WTC11 (cell line): ENCODE data around the gene DRC3. TPM values are rescaled to one million over a fixed set of nuclear protein-coding genes. Genes with fewer than 3 reads are reported as not detected.

Experiments used
- ATAC-seq: fragments of 200-7000 bp; cut with Tn5 transposase; 2 replicates; pipeline ENCODE4 v1.10.0; 2021; ENCODE audit warnings: mild to moderate bottlenecking, moderate library complexity
- CTCF ChIA-PET: fragments of 300-600 bp; sonication (Branson Sonifier 250); formaldehyde crosslinking; loops from one replicate; lab custom pipeline; 2021; ENCODE audit warnings: antibody characterized with exemption; lab: Charles Lee
- POLR2A ChIA-PET: fragments of 350-600 bp; sonication (Branson Sonifier 250); formaldehyde crosslinking; loops from one replicate; lab custom pipeline; 2021; ENCODE audit warnings: antibody characterized with exemption; lab: Charles Lee
- DNase-seq: peaks from one replicate; pipeline ENCODE4 v3.0.0; 2021; ENCODE audit warnings: low spot score
- H3K27ac Mint-ChIP-seq: 2 replicates; pipeline ENCODE4 v1.8.0; 2021; ENCODE audit warnings: mixed read lengths
- H3K27me3 Mint-ChIP-seq: 2 replicates; pipeline ENCODE4 v1.8.0; 2021; ENCODE audit warnings: low read depth, mild to moderate bottlenecking, moderate library complexity, mixed read lengths
- H3K36me3 Mint-ChIP-seq: 2 replicates; pipeline ENCODE4 v1.8.0; 2021; ENCODE audit warnings: mixed read lengths
- H3K4me1 Mint-ChIP-seq: 2 replicates; pipeline ENCODE4 v1.8.0; 2022; ENCODE audit warnings: mixed read lengths
- H3K4me3 Mint-ChIP-seq: 2 replicates; pipeline ENCODE4 v1.8.0; 2021; ENCODE audit warnings: mild to moderate bottlenecking, moderate library complexity, mixed read lengths
- H3K9me3 Mint-ChIP-seq: 2 replicates; pipeline ENCODE4 v1.8.0; 2021; ENCODE audit warnings: mixed read lengths
- ESRRA ChIP-seq: sonication (generic); formaldehyde crosslinking; IDR thresholded peaks from 2 replicates; pipeline ENCODE4 v1.8.1; 2022; ENCODE audit warnings: mild to moderate bottlenecking, missing genetic modification reagents, borderline replicate concordance
- FOXK1 ChIP-seq: sonication (generic); formaldehyde crosslinking; IDR thresholded peaks from 2 replicates; pipeline ENCODE4 v1.8.0; 2022; ENCODE audit warnings: mild to moderate bottlenecking, moderate library complexity, missing genetic modification reagents
- GTF2I ChIP-seq: fragments of 250-450 bp; sonication (Bioruptor Pico); conservative IDR thresholded peaks from 2 replicates; pipeline ENCODE4 v1.4.0; 2021; ENCODE audit warnings: mild to moderate bottlenecking
- IRF2 ChIP-seq: sonication (generic); formaldehyde crosslinking; IDR thresholded peaks from 2 replicates; pipeline ENCODE4 v1.8.0; 2022; ENCODE audit warnings: low read depth, missing genetic modification reagents, borderline replicate concordance
- NR1H2 ChIP-seq: sonication (generic); formaldehyde crosslinking; IDR thresholded peaks from 2 replicates; pipeline ENCODE4 v1.9.0; 2021; ENCODE audit warnings: mild to moderate bottlenecking, moderate library complexity, missing genetic modification reagents
- NR2C2 ChIP-seq: sonication (generic); formaldehyde crosslinking; IDR thresholded peaks from 2 replicates; pipeline ENCODE4 v1.8.0; 2022; ENCODE audit warnings: mild to moderate bottlenecking, missing genetic modification reagents
- SOX15 ChIP-seq: fragments of 250-450 bp; sonication (Bioruptor Pico); IDR thresholded peaks from 2 replicates; pipeline ENCODE4 v1.9.0; 2021; ENCODE audit warnings: mild to moderate bottlenecking
- SP1 ChIP-seq: sonication (generic); formaldehyde crosslinking; conservative IDR thresholded peaks from 2 replicates; pipeline ENCODE4 v1.8.1; 2022; ENCODE audit warnings: missing genetic modification reagents
- TEAD4 ChIP-seq: sonication (generic); formaldehyde crosslinking; IDR thresholded peaks from 2 replicates; pipeline ENCODE4 v1.8.0; 2022; ENCODE audit warnings: mild to moderate bottlenecking, missing genetic modification reagents
- TP53 ChIP-seq: sonication (generic); formaldehyde crosslinking; IDR thresholded peaks from 2 replicates; pipeline ENCODE4 v1.8.1; 2023; ENCODE audit warnings: mild to moderate bottlenecking, missing genetic modification reagents
- ZNF138 ChIP-seq: sonication (generic); formaldehyde crosslinking; conservative IDR thresholded peaks from 2 replicates; pipeline ENCODE4 v1.8.1; 2022; ENCODE audit warnings: mild to moderate bottlenecking, moderate library complexity, missing genetic modification reagents
- ZNF396 ChIP-seq: fragments of 250-450 bp; sonication (Bioruptor Pico); IDR thresholded peaks from 2 replicates; pipeline ENCODE4 v1.8.0; 2021; ENCODE audit warnings: mild to moderate bottlenecking, moderate library complexity, borderline replicate concordance
- ZNF671 ChIP-seq: fragments of 250-450 bp; sonication (Bioruptor Pico); IDR thresholded peaks from 2 replicates; pipeline ENCODE4 v1.8.0; 2021; ENCODE audit warnings: mild to moderate bottlenecking
- total RNA-seq: library from RNA; stranded (reverse); gene quantifications from 3 replicates; pipeline ENCODE4 v1.2.3, GENCODE V29; 2021
- TF ChIP-seq, protein P1 (sequence below): sonication (generic); formaldehyde crosslinking; IDR thresholded peaks from 2 replicates; pipeline ENCODE4 v1.8.0; 2022; ENCODE audit warnings: mild to moderate bottlenecking, missing genetic modification reagents
- TF ChIP-seq, protein P2 (sequence below): sonication (generic); formaldehyde crosslinking; IDR thresholded peaks from 2 replicates; pipeline ENCODE4 v1.8.1; 2023; ENCODE audit warnings: mild to moderate bottlenecking, missing genetic modification reagents
- TF ChIP-seq, protein P3 (sequence below): sonication (generic); formaldehyde crosslinking; IDR thresholded peaks from 2 replicates; pipeline ENCODE4 v1.8.0; 2022; ENCODE audit warnings: mild to moderate bottlenecking, missing genetic modification reagents
- TF ChIP-seq, protein P4 (sequence below): sonication (generic); formaldehyde crosslinking; IDR thresholded peaks from 2 replicates; pipeline ENCODE4 v1.8.0; 2022; ENCODE audit warnings: mild to moderate bottlenecking, missing genetic modification reagents
- TF ChIP-seq, protein P5 (sequence below): fragments of 250-450 bp; sonication (Bioruptor Pico); IDR thresholded peaks from 2 replicates; pipeline ENCODE4 v1.9.0; 2021; ENCODE audit warnings: mild to moderate bottlenecking
- TF ChIP-seq, protein P6 (sequence below): sonication (generic); formaldehyde crosslinking; IDR thresholded peaks from 2 replicates; pipeline ENCODE4 v1.8.0; 2022; ENCODE audit warnings: missing genetic modification reagents
- TF ChIP-seq, protein P7 (sequence below): fragments of 250-450 bp; sonication (Bioruptor Pico); IDR thresholded peaks from 2 replicates; pipeline ENCODE4 v1.9.0; 2021; ENCODE audit warnings: moderate library complexity, mild to moderate bottlenecking, inconsistent platforms, borderline replicate concordance

DRC3 gene
- total RNA-seq, 1 experiment from 2014 or later: 0.42 TPM

DNA sequence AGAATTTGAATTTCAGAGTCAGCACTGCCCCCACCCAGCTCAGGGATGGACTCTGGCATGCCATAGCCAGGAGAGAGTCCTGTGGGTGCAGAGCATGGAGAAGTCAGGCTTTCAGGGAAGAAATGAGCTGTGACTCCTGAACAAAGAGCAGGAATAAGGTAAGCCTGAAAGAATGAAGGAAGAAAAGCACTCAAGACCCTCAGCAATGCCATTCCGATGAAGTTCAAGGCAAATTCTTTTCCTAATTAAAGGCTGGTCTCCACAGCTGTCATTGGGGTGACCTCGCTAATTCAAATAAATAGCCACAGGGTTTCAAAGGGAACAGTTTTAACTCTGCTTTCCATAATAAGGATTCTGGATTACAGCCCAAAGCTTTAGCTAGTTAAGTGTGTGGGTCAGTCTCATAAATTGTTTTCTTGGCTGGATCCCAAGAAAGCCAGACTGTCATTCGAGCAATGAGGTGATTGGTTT, 32.2 kb upstream of the DRC3 start (continued):
- TF ChIP-seq, protein P1, sequence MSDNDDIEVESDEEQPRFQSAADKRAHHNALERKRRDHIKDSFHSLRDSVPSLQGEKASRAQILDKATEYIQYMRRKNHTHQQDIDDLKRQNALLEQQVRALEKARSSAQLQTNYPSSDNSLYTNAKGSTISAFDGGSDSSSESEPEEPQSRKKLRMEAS (CRISPR knock-in tag): no peak
- TF ChIP-seq ZNF396 (CRISPR knock-in tag) (no peak), IRF2 (CRISPR knock-in tag) (no peak), ZNF138 (CRISPR knock-in tag) (no peak)

DNA sequence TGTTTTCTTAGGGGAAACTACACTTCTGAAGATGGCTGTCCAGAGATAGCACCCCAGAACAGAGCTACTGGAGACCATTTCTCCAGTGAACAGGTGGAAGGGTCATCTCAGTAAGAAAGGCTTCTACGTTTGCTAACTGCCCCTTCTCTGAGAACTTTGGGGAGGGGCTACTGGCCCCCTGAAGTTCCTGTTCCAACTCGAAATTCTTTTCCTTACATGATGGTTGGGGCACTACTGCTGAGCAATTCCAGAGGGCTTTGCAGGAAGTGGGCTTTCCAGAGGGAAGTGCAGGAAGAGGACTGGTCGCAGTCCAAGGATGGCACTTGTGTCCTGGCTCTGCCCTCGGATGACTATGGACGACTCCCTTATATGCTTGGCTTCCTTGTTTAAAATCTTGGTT, 31.6 kb upstream of the DRC3 start:
- no peak overlapping the region for H3K4me3 Mint-ChIP-seq
- ATAC-seq: no peak
- CTCF ChIA-PET: interaction anchor here (1.1 to 1.8 kb wide), 2 partner anchors 22 to 53 kb away, joined by 5 to 6 read pairs; no protein-coding TSS in a partner anchor
- H3K27me3 Mint-ChIP-seq: no peaks in the 10 kb centered on the region; the same call in 1 of the 2 replicates
- no peak overlapping the region for H3K27ac Mint-ChIP-seq
- peaks cover 30% of the 10 kb centered on the region for H3K4me1 Mint-ChIP-seq
- no peak for TF ChIP-seq NR2C2 (CRISPR knock-in tag)
- TF ChIP-seq ESRRA (CRISPR knock-in tag): no peak
- TF ChIP-seq ZNF671 (CRISPR knock-in tag): no peak
- no peak for TF ChIP-seq GTF2I
- TF ChIP-seq, protein P2, sequence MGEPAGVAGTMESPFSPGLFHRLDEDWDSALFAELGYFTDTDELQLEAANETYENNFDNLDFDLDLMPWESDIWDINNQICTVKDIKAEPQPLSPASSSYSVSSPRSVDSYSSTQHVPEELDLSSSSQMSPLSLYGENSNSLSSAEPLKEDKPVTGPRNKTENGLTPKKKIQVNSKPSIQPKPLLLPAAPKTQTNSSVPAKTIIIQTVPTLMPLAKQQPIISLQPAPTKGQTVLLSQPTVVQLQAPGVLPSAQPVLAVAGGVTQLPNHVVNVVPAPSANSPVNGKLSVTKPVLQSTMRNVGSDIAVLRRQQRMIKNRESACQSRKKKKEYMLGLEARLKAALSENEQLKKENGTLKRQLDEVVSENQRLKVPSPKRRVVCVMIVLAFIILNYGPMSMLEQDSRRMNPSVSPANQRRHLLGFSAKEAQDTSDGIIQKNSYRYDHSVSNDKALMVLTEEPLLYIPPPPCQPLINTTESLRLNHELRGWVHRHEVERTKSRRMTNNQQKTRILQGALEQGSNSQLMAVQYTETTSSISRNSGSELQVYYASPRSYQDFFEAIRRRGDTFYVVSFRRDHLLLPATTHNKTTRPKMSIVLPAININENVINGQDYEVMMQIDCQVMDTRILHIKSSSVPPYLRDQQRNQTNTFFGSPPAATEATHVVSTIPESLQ: no peak
- TF ChIP-seq, protein P3, sequence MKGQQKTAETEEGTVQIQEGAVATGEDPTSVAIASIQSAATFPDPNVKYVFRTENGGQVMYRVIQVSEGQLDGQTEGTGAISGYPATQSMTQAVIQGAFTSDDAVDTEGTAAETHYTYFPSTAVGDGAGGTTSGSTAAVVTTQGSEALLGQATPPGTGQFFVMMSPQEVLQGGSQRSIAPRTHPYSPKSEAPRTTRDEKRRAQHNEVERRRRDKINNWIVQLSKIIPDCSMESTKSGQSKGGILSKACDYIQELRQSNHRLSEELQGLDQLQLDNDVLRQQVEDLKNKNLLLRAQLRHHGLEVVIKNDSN (CRISPR knock-in tag): no peak
- TF ChIP-seq TP53 (CRISPR knock-in tag): no peak
- TF ChIP-seq NR1H2 (CRISPR knock-in tag): no peak
- TF ChIP-seq TEAD4 (CRISPR knock-in tag): no peak
- TF ChIP-seq, protein P4, sequence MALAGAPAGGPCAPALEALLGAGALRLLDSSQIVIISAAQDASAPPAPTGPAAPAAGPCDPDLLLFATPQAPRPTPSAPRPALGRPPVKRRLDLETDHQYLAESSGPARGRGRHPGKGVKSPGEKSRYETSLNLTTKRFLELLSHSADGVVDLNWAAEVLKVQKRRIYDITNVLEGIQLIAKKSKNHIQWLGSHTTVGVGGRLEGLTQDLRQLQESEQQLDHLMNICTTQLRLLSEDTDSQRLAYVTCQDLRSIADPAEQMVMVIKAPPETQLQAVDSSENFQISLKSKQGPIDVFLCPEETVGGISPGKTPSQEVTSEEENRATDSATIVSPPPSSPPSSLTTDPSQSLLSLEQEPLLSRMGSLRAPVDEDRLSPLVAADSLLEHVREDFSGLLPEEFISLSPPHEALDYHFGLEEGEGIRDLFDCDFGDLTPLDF (CRISPR knock-in tag): no peak
- no peak for TF ChIP-seq SP1
- TF ChIP-seq, protein P5, sequence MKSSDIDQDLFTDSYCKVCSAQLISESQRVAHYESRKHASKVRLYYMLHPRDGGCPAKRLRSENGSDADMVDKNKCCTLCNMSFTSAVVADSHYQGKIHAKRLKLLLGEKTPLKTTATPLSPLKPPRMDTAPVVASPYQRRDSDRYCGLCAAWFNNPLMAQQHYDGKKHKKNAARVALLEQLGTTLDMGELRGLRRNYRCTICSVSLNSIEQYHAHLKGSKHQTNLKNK (CRISPR knock-in tag): no peak
- TF ChIP-seq, protein P6, sequence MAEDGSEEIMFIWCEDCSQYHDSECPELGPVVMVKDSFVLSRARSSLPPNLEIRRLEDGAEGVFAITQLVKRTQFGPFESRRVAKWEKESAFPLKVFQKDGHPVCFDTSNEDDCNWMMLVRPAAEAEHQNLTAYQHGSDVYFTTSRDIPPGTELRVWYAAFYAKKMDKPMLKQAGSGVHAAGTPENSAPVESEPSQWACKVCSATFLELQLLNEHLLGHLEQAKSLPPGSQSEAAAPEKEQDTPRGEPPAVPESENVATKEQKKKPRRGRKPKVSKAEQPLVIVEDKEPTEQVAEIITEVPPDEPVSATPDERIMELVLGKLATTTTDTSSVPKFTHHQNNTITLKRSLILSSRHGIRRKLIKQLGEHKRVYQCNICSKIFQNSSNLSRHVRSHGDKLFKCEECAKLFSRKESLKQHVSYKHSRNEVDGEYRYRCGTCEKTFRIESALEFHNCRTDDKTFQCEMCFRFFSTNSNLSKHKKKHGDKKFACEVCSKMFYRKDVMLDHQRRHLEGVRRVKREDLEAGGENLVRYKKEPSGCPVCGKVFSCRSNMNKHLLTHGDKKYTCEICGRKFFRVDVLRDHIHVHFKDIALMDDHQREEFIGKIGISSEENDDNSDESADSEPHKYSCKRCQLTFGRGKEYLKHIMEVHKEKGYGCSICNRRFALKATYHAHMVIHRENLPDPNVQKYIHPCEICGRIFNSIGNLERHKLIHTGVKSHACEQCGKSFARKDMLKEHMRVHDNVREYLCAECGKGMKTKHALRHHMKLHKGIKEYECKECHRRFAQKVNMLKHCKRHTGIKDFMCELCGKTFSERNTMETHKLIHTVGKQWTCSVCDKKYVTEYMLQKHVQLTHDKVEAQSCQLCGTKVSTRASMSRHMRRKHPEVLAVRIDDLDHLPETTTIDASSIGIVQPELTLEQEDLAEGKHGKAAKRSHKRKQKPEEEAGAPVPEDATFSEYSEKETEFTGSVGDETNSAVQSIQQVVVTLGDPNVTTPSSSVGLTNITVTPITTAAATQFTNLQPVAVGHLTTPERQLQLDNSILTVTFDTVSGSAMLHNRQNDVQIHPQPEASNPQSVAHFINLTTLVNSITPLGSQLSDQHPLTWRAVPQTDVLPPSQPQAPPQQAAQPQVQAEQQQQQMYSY (CRISPR knock-in tag): no peak
- TF ChIP-seq, protein P7, sequence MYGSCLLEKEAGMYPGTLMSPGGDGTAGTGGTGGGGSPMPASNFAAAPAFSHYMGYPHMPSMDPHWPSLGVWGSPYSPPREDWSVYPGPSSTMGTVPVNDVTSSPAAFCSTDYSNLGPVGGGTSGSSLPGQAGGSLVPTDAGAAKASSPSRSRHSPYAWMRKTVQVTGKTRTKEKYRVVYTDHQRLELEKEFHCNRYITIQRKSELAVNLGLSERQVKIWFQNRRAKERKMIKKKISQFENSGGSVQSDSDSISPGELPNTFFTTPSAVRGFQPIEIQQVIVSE: no peak
- no peak for TF ChIP-seq SOX15 (CRISPR knock-in tag)
- TF ChIP-seq FOXK1 (CRISPR knock-in tag): no peak
- TF ChIP-seq, all 79 proteins: peak for 0
- no peak for DNase-seq
- Mint-ChIP-seq H3K36me3 (no peaks in the 10 kb centered on the region), H3K9me3 (no peaks in the 10 kb centered on the region)
- POLR2A ChIA-PET: interaction anchor here (1.6 kb wide), 1 partner anchor 10 kb away, joined by 3 read pairs; no protein-coding TSS in a partner anchor
